Smooth muscle cell (in vitro differentiated cells): ENCODE results near the gene ZNF362. TPM values are rescaled to one million over a fixed set of nuclear protein-coding genes. Genes with fewer than 3 reads are reported as not detected.

Source experiments
- DNase-seq: peaks from one replicate; lab custom pipeline; 2025; ENCODE audit not compliant: unreplicated experiment; lab: John Stamatoyannopoulos, UW
- H2AFZ ChIP-seq: fragments of 200-600 bp; sonication (generic); 2 replicates; pipeline ENCODE4 v1.6.0; 2016; ENCODE audit warnings: antibody characterized with exemption, low read depth, mild to moderate bottlenecking
- H3F3A ChIP-seq: fragments of 200-600 bp; sonication (generic); 2 replicates; pipeline ENCODE4 v1.6.0; 2017; ENCODE audit warnings: antibody characterized with exemption, low read depth
- H3K27ac ChIP-seq: fragments of 200-600 bp; sonication (generic); 2 replicates; pipeline ENCODE4 v1.5.1; 2016; ENCODE audit warnings: low read depth, mild to moderate bottlenecking
- H3K27me3 ChIP-seq: fragments of 200-600 bp; sonication (generic); 2 replicates; pipeline ENCODE4 v1.6.1; 2016; ENCODE audit warnings: low read depth, mild to moderate bottlenecking
- H3K36me3 ChIP-seq: fragments of 200-600 bp; sonication (generic); 2 replicates; pipeline ENCODE4 v1.5.1; 2016; ENCODE audit warnings: low read depth
- H3K4me1 ChIP-seq: fragments of 200-600 bp; sonication (generic); 2 replicates; pipeline ENCODE4 v1.5.1; 2016; ENCODE audit warnings: low read depth
- H3K4me2 ChIP-seq: fragments of 200-600 bp; sonication (generic); 2 replicates; pipeline ENCODE4 v1.6.0; 2016; ENCODE audit warnings: mild to moderate bottlenecking
- H3K4me3 ChIP-seq: fragments of 200-600 bp; sonication (generic); 2 replicates; pipeline ENCODE4 v1.5.1; 2016; ENCODE audit warnings: mild to moderate bottlenecking
- H3K79me2 ChIP-seq: fragments of 200-600 bp; sonication (generic); 2 replicates; pipeline ENCODE4 v1.6.0; 2016; ENCODE audit warnings: low read depth, mild to moderate bottlenecking
- H3K9ac ChIP-seq: fragments of 200-600 bp; sonication (generic); 2 replicates; pipeline ENCODE4 v1.6.0; 2016; ENCODE audit warnings: low read depth
- H3K9me3 ChIP-seq: fragments of 200-600 bp; sonication (generic); replicated peaks from 2 replicates; pipeline ENCODE4 v1.5.1; 2016; ENCODE audit warnings: low read depth
- H4K20me1 ChIP-seq: fragments of 200-600 bp; sonication (generic); 2 replicates; pipeline ENCODE4 v1.6.0; 2016; ENCODE audit warnings: low read depth
- WGBS: methylation state at CpG from one replicate; pipeline ENCODE4 v1.1.7; 2016; ENCODE audit warnings: low lambda C conversion rate; 5-methylcytosine and 5-hydroxymethylcytosine counted together
- polyA plus RNA-seq: library from polyadenylated mRNA; unstranded; fragments of >200 nt; fragmentation: Nextera tagmentation; extraction: Ambion mirVana; gene quantifications from 2 replicates; pipeline ENCODE4 v1.2.1, GENCODE V29; 2016
- total RNA-seq: library from RNA; depleted of rRNA; stranded (reverse); fragments of >200 nt; gene quantifications from 2 replicates; pipeline ENCODE4 v1.2.3, GENCODE V29; 2014
- TF ChIP-seq, protein P1 (sequence below): fragments of 200-600 bp; sonication (generic); IDR thresholded peaks from 2 replicates; pipeline ENCODE4 v1.5.1; 2017; ENCODE audit warnings: borderline replicate concordance, mild to moderate bottlenecking, antibody characterized with exemption; ENCODE audit not compliant: insufficient read depth, poor library complexity, severe bottlenecking

ZNF362 gene
- total and polyA plus RNA-seq, 2 experiments from 2014 or later = 30.0 to 38.2 TPM

DNA sequence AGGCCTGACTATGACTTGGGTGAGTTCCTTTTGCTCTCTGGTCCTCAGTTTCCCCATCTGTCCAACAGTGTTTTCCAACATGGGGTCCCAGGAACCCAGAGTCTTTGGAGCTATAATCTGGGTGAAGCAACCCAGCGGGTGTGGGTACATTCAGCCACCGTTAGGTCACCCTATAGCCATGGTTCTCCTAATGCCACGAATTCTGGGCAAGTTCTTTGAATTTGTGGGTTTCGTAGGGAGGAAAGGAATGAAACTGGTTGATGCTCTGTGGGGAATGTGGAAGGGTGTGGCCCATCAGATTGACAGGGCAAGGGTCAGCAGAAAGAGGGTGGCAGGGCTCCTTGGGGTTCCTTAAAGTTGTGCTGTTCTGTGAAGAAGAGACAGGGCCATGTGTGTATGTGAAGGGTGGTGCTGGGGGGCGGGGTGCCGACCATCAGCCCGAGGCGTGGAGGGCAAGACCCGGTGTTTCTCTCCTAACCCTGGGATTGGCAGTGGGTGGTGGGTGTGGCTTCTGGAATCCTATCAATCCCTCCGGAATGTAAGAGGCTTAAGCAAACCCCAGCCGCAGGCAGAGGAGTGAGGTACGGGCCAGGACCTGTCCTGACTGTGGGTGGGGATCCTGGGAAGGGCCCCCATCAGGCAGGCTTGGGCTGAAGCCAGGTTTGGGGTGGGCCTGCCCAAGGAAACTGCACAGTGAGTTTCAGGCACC lies 35.5 kb upstream of the ZNF362 start:
- Histone ChIP-seq H3F3A (no peaks in the 10 kb centered on the region), H3K4me3 (no peak overlapping the region), H3K4me1 (peaks cover 6% of the 10 kb centered on the region), H3K79me2 (no peaks in the 10 kb centered on the region), H3K9ac (no peak overlapping the region), H4K20me1 (no peaks in the 10 kb centered on the region), H3K9me3 (peaks cover 7% of the 10 kb centered on the region), H3K4me2 (peak overlapping the region; percentile 17), H3K27ac (peak overlapping the region; percentile 11), H3K27me3 (no peaks in the 10 kb centered on the region), H3K36me3 (no peaks in the 10 kb centered on the region), H2AFZ (no peak overlapping the region)
- WGBS = 39% methylated on average over 12 of the region's 12 CpGs
- TF ChIP-seq, protein P1, sequence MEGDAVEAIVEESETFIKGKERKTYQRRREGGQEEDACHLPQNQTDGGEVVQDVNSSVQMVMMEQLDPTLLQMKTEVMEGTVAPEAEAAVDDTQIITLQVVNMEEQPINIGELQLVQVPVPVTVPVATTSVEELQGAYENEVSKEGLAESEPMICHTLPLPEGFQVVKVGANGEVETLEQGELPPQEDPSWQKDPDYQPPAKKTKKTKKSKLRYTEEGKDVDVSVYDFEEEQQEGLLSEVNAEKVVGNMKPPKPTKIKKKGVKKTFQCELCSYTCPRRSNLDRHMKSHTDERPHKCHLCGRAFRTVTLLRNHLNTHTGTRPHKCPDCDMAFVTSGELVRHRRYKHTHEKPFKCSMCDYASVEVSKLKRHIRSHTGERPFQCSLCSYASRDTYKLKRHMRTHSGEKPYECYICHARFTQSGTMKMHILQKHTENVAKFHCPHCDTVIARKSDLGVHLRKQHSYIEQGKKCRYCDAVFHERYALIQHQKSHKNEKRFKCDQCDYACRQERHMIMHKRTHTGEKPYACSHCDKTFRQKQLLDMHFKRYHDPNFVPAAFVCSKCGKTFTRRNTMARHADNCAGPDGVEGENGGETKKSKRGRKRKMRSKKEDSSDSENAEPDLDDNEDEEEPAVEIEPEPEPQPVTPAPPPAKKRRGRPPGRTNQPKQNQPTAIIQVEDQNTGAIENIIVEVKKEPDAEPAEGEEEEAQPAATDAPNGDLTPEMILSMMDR = no peak
- no peak for DNase-seq

DNA sequence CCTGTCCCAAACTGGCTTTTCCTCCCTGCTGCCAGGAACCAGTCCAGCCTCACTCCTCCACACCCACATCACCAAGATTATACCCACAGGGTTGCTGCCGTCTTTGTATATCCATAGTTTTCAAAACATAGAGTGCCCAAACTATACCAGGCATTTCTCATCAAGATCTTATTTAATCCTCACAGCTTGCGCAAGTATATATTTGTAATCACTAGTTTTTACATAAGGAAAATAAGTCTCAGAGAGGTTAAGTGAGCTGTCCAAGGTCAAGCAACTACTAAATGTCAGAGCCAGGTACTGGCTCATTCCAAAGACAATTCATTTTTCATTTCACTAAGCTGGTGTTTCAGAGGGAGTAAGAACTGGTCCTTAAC lies 34.9 kb upstream of the ZNF362 start:
- Histone ChIP-seq H3F3A (no peaks in the 10 kb centered on the region), H3K9ac (no peak overlapping the region), H3K36me3 (no peaks in the 10 kb centered on the region), H3K79me2 (no peaks in the 10 kb centered on the region), H3K27me3 (no peaks in the 10 kb centered on the region), H3K9me3 (peaks cover 7% of the 10 kb centered on the region), H3K4me1 (peaks cover 6% of the 10 kb centered on the region), H3K4me3 (no peak overlapping the region), H3K4me2 (no peak overlapping the region), H2AFZ (no peak overlapping the region), H4K20me1 (no peaks in the 10 kb centered on the region), H3K27ac (no peak overlapping the region)
- WGBS = 49% methylated on average over 2 of the region's 2 CpGs
- no peak for DNase-seq
- TF ChIP-seq, protein P1 = no peak

DNA sequence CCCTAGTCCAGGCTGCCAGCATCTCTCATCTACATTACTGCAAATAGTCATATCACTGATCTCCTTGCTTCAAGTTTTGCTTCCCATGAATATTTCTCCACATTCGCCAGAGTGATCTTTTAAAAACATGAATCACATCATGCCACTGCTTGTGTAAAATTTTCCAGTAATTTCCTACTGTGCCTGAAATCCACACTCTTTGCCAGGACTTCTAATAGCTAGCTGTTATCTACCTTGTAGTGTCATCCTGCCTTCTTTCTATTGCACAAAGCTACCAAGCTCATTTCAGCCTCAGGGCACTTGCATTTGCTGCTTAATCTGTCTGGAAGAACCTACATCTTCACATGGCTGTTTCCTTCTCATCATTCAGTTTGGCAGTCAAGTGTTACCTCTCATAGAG lies 33.9 kb upstream of the ZNF362 start:
- TF ChIP-seq, protein P1 = no peak
- no peak overlapping the region for H3K4me3 ChIP-seq
- H3K4me2 ChIP-seq = no peak overlapping the region
- no peaks in the 10 kb centered on the region for H3K79me2 ChIP-seq
- H3K4me1 ChIP-seq = peaks cover 6% of the 10 kb centered on the region
- H3K9ac ChIP-seq = no peak overlapping the region
- DNase-seq = no peak
- WGBS = 77% methylated on average over 1 of the region's 1 CpG
- no peaks in the 10 kb centered on the region for H3K36me3 ChIP-seq
- no peaks in the 10 kb centered on the region for H3K27me3 ChIP-seq
- H3K27ac ChIP-seq = no peak overlapping the region
- H3K9me3 ChIP-seq = peaks cover 7% of the 10 kb centered on the region
- no peak overlapping the region for H2AFZ ChIP-seq
- H3F3A ChIP-seq = no peaks in the 10 kb centered on the region
- H4K20me1 ChIP-seq = no peaks in the 10 kb centered on the region

GRCh38 chr1:33224166-33224707 lies 32.1 kb upstream of the ZNF362 start:
- Histone ChIP-seq H3K4me1 (peaks cover 6% of the 10 kb centered on the region), H3K36me3 (no peaks in the 10 kb centered on the region), H3K4me3 (no peak overlapping the region), H3K4me2 (no peak overlapping the region), H3K9me3 (peaks cover 7% of the 10 kb centered on the region), H3K27ac (no peak overlapping the region), H3F3A (peaks cover 5% of the 10 kb centered on the region), H3K9ac (no peak overlapping the region), H3K27me3 (no peaks in the 10 kb centered on the region), H3K79me2 (no peaks in the 10 kb centered on the region), H4K20me1 (no peaks in the 10 kb centered on the region), H2AFZ (no peak overlapping the region)
- TF ChIP-seq, protein P1 = no peak
- 77% methylated on average over 2 of the region's 2 CpGs for whole genome bisulfite sequencing
- DNase-seq = no peak
